HCT116 (cell line): Measurements from ENCODE around the gene DCAF4.

Experiments
- CTCF ChIP-seq, 3 experiments: fragments of 200-600 bp in 1 of 3; sonication (generic) in 1 of 3; IDR thresholded peaks in 2 of 3; conservative IDR thresholded peaks in 1 of 3; 2 replicates each; pipeline ENCODE4 v1.5.1; 2012 to 2017; ENCODE audit warnings: low read depth in 2 of 3, low read length in 2 of 3, antibody characterized with exemption in 1 of 3, borderline replicate concordance in 1 of 3, control low read depth in 1 of 3, mild to moderate bottlenecking in 1 of 3, mixed read lengths in 1 of 3, mixed run types in 1 of 3, moderate library complexity in 1 of 3; ENCODE audit not compliant: insufficient read depth in 1 of 3
- EZH2 ChIP-seq: fragments of 200-600 bp; sonication (generic); IDR thresholded peaks from 2 replicates; pipeline ENCODE4 v1.6.1; 2017; ENCODE audit warnings: antibody characterized with exemption, mixed run types
- POLR2A ChIP-seq: IDR thresholded peaks from 2 replicates; pipeline ENCODE4 v1.7.0; 2011; ENCODE audit warnings: borderline replicate concordance; ENCODE audit not compliant: insufficient read depth, insufficient read length; ENCODE audit errors: extremely low read depth

GRCh38 chr14:72958548-72958947, 32.3 kb downstream of the DCAF4 start:
- no peak for TF ChIP-seq POLR2A
- TF ChIP-seq CTCF (IDR thresholded peaks at IDR 0.05 in 2 of 3, conservative IDR thresholded peaks at IDR 0.05 in 1 of 3; ENCODE audit: borderline replicate concordance in 1 of 3, insufficient read depth in 1 of 3, low read depth in 2 of 3, low read length in 2 of 3) = no peak
- no peak for TF ChIP-seq EZH2
